Left colon (tissue), 2 donors: ENCODE results near the gene RPTOR. TPM values are rescaled to one million over a fixed set of nuclear protein-coding genes. Genes with fewer than 3 reads are reported as not detected.
A peak's percentile ranks its signal among the peaks of the same experiment; 100 is the strongest.
"Not testable (repeated sequence)": the region's sequence is repeated elsewhere in the genome, so short reads cannot be mapped to it uniquely, and the experiment has no call there.

Experiments
- ATAC-seq: fragments of 200-7000 bp; cut with Tn5 transposase; one replicate; pipeline ENCODE4 v1.9.1; 2020; ENCODE audit warnings: mild to moderate bottlenecking, moderate library complexity
- DNase-seq, 2 donors: peaks; one replicate each; pipeline ENCODE4 v3.0.0-alpha.2; 2020
- intact Hi-C, 2 donors: fragments of 100-400 bp; cut with DNase I in 1 of 2; cut with micrococcal nuclease in 1 of 2; formaldehyde crosslinking; loops; one replicate each; pipeline versions ENCODE4 v1.11.2 to v1.14.0; 2022; cut with DNase I, micrococcal nuclease
- total RNA-seq, 2 donors: library from RNA; stranded (reverse); fragmentation: NEBNext Ultra II Directional; extraction: Animal tissue kit (Norgen Biotek cat#: 25700); gene quantifications; one replicate each; pipeline ENCODE4 v1.2.1, GENCODE V29; 2021
- donor health status: DM: no; HTN: no; CAD: no.
- donor health status: DM: yes; HTN: yes; CAD: no.

The RPTOR gene
- total RNA-seq, 2 donors from 2014 or later: 33.4 to 35.7 TPM

GRCh38 chr17:80577876-80578570, 33.4 kb downstream of the RPTOR start:
- intact Hi-C loops: loop anchor here in 1 of 2 donors (5.0 kb wide), 1 partner anchor 146 kb away; no protein-coding TSS in a partner anchor
- ATAC-seq: no peak
- no peak for DNase-seq

- intact Hi-C loops: loop anchor here in 1 of 2 donors (5.0 kb wide), 1 partner anchor 147 kb away; no protein-coding TSS in a partner anchor
- not testable (repeated sequence) for ATAC-seq
Measured at GRCh38 chr17:80578668-80579388, 34.2 kb downstream of the RPTOR start.

DNA sequence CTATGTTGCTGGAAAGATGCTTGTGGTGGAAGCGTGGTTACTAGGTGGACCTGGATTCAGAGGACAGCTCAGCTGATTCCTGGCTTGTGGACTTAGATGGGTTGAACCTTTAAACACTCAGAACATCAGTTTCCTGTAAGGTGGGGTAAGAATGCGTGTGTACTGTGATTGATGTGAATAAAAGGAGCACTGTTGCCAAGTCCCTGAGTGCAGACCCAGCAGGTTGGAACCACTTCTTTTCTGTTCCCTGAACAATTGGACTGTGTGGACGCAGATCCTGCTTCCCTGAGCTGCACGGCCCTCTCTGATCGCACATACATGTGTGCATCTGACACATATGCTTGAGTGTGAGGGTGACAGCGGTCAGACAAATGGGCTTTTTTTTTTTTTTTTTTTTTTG, 37.5 kb downstream of the RPTOR start:
- no peak for ATAC-seq
- intact Hi-C loops: no loop called here
- no peak for DNase-seq

More at GRCh38 chr17:80578668-80579388, 34.2 kb downstream of the RPTOR start:
- DNase-seq: not testable (repeated sequence)

GRCh38 chr17:80584176-80584905, 39.7 kb downstream of the RPTOR start:
- ATAC-seq: no peak
- DNase-seq: no peak
- intact Hi-C loops: no loop called here

- no peak for DNase-seq
- no peak for ATAC-seq
- intact Hi-C loops: no loop called here
Measured at GRCh38 chr17:80585890-80586845, 41.5 kb downstream of the RPTOR start.

- DNase-seq (no peak), ATAC-seq (no peak)
- intact Hi-C loops: no loop called here
Measured at GRCh38 chr17:80586846-80587228, 42.2 kb downstream of the RPTOR start.

GRCh38 chr17:80588702-80589383, 44.2 kb downstream of the RPTOR start:
- intact Hi-C loops: no loop called here

GRCh38 chr17:80591788-80592187, 47.1 kb downstream of the RPTOR start:
- DNase-seq (no peak), ATAC-seq (no peak)
- intact Hi-C loops: no loop called here

More at GRCh38 chr17:80588702-80589383, 44.2 kb downstream of the RPTOR start:
- DNase-seq (no peak), ATAC-seq (no peak)

DNA sequence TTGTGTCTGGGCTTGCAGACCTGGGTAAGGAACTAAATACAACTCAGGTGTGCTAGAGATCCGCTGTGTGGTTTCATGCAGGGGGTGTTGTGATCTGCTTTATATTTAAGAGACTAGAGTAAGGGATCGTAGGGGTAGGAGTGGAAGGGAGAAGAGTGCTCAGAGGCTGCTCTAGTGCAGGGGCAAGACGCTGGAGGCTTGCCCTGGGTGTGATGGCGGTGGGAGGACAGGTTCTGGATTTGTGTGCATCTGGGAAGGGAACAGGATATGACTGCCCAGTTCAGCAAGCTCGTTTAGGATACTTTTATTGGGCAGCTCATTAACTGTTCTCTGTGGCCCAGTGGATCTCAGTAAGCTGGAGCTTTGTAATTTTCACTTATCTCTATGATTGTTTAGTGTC, 47.6 kb downstream of the RPTOR start:
- intact Hi-C loops: no loop called here
- DNase-seq (no peak), ATAC-seq (peak; percentile 13)

GRCh38 chr17:80593181-80593580, 48.5 kb downstream of the RPTOR start:
- intact Hi-C loops: no loop called here
- ATAC-seq (no peak), DNase-seq (no peak)

DNA sequence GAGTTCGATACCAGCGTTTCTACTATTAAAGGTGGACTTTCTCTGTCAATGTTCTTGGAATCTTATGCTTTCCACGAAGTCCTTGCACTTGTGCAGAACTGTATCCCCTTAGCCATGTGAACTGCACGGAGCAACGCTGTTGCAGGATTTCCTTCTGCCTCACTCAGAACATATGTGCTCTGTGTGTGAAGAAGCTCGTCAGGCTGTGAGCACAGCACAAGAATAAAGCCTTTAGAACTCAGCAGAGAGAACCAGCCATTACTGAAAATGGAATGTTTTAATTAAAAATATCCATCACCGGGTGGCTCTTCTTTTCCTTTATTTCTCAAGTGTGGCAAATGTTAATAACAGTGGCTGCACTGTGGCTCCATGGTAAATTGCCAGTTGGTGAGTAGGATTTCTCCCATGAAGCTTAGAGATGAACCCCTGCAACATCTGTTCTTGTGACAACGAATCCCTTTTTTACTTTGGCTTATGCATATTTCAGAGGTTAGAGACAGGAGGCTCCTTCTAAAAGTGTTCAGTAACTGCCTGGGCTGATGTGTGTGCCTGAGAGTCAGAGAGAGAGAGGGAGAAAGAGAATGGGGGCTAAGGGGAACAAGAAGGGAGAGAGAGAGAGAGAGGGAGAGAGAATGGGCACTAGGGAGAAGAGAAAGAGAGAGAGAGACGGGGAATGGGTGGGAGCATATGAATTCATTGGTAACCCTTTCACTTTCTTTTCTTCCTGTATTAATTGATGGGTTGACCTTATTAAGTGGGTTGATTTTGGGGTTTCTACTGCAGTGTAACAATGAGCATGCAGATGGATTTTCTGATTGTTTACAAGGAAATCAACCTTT, 50.0 kb downstream of the RPTOR start:
- ATAC-seq (no peak), DNase-seq (no peak)
- intact Hi-C loops: no loop called here

DNA sequence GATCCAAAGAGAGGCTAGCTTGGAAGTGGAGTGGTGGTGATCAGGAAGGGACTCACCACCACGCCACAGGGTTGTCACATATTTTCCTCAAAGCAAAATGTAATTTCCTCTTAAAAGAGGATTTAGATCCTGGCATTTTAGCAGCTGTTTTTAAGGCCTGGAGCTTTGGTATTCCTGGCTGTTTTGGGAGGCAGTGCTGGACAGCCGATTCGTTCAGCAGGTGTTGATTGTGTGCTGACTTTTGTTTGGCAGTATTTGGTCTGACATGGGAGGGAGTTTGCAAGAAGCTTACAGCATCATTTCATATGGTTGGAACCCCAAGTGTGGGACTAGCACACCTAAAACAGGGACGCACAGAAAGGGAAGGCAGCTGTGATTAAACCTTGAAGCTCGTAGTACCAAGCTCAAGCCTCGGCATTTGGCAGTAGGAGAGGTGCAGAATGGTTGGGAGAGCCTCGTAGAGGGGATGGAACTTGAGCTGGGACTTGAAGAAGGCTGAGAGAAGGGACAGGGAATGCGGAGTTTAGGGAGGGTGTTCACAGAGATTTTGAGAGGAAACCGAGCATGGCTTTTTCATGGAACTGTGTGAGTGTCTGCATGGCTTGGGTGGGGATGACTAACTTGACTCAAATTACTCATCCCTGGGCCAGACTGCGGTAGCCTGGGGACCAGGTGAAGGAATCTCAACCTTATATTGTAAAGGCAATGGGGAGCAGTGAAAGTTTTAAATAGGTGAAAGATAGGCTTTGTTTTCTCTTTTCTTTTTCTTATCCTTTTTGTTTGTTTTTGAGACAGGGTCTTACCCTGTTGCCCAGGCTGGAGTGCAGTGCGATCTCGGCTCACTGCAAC, 52.3 kb downstream of the RPTOR start:
- ATAC-seq (no peak), DNase-seq (no peak)
- intact Hi-C loops: no loop called here

DNA sequence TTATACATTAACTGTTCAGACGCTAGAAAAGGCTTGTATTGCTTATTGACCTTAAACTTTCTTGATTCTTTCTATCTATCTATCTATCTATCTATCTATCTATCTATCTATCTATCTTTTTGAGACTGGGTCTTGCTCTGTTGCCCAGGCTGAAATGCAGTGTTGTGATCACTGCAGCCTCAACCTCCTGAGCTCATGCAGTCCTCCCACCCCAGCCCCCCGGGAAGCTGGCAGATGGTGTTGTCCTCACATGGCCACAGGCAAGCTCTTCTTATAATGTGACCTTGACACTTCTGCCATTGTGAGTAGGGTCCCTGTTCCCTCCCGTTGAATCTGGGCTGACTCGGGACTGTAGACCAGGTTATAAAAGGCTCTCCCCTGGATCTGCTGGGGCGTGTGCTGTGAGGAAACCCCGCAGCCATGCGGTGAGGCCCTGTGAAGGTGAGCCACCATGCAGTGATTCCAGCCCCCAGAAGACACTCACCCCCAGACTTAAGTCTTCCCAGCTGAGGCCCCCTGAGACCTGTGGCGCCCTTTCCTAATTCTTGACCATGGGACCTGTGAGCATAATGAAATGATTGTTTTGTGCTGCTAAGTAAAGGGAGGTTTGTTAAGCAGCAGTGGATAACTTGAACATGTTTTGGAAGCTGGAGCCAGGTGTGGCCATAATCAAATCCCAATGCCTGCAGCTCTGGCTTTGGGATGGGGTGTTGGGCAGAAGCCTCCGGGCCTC, 54.3 kb downstream of the RPTOR start:
- intact Hi-C loops: no loop called here
- DNase-seq (no peak), ATAC-seq (no peak)

DNA sequence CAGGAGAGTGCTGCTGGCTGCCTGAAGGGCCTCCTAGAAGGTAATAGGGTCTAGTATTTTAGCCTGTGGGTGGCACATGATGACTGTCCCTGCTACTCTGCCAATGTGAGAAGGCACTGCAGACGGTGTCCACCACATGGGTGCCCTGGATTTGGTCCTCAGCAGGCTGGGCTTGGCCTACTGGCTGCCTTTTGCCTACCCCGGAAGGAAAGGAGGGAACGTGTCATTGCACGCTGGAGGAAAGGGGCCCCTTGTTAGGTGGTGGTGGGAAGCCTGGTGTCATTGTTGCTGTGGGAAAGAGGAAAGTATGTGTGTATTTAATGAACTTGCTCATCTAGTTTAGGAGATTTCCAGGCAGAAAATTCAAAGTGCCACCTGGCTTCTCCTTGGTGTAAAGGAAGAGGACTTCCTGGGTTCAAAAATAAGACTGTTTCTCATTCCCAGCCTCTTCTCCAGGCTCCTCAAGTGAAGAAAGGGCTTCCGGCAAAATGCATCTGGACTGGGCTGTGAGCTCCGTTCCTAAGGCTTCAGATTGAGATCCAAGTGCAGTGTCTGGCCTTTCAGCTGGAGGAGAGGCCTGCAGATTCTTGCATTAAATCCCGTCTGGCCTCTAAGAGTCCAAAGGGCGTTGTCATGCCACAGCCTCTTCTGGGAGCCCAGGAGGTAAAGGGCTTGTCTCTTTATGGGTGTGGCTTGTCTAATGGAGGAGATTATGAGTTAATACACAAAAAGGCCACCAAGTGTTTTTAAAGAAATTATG, 55.1 kb downstream of the RPTOR start:
- DNase-seq: peak; percentile 76 to 85
- intact Hi-C loops: no loop called here
- ATAC-seq: peak; percentile 98

- intact Hi-C loops: no loop called here
- DNase-seq (no peak), ATAC-seq (no peak)
Measured at GRCh38 chr17:80601146-80601545, 56.5 kb downstream of the RPTOR start.
